ENCODE measurements around the gene RNF43. TPM values are rescaled to one million over a fixed set of nuclear protein-coding genes. Genes with fewer than 3 reads are reported as not detected.

Gene RNF43
- total RNA-seq, 1 experiment from 2014 or later: 0.42 TPM

DNA sequence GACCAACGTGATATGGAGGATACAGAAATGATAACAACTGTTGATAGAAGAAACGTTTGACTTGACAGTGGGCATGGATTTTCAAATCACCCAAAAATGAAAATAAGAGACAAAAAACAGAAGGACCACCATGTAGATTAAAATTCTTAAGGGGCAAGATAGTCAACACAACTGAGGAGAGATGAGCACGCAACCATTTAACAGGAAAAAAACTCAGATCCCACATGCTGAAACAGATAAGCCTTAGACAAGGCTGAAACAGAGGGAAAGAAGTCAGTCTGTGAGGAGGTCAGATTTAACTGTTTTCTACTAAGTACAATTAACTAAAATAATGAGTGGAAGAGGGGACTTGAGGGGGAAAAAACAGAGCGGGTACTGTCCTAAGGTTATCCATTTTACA is 21.2 kb downstream of the RNF43 start:
- no peak overlapping the region for H4K91ac ChIP-seq (ENCODE audit: insufficient read length, low read depth, low read length)
- DNase-seq: no peak

More for the DNA sequence above, 21.2 kb downstream of the RNF43 start:
- Mint-ChIP-seq H3K4me3 (no peak overlapping the region), H3K27me3 (ENCODE audit: low read depth) (peaks cover 80% of the 10 kb centered on the region), H3K9me3 (no peaks in the 10 kb centered on the region), H3K4me1 (peaks cover 13 to 18% of the 10 kb centered on the region in 2 experiments), H3K27ac (no peak overlapping the region), H3K36me3 (ENCODE audit: insufficient read depth in 1 of 3, low read depth in 3 of 3) (no peaks in the 10 kb centered on the region)
- WGBS (ENCODE audit: extremely low coverage, insufficient read length, low lambda C conversion rate): no CpG with 5 or more reads among the region's 4 CpGs
- H3K14ac ChIP-seq (ENCODE audit: insufficient read depth, low read length): no peak overlapping the region
- no peak overlapping the region for H2AFZ ChIP-seq (ENCODE audit: low read length)
- no peak overlapping the region for H3K27ac ChIP-seq (ENCODE audit: insufficient read length, low read depth, low read length)
- peaks cover 25% of the 10 kb centered on the region for H3K27me3 ChIP-seq (ENCODE audit: insufficient read depth, low read length)
- H3T11ph ChIP-seq (ENCODE audit: low read length): no peak overlapping the region
- no peak overlapping the region for H2BK20ac ChIP-seq (ENCODE audit: low read depth, low read length, poor library complexity, severe bottlenecking)
- H4K5ac ChIP-seq (ENCODE audit: insufficient read length, low read depth, low read length): no peak overlapping the region
- H3K79me1 ChIP-seq (ENCODE audit: insufficient read depth, low read depth, low read length, poor library complexity, severe bottlenecking): no peaks in the 10 kb centered on the region
- H4K8ac ChIP-seq (replicated peaks; ENCODE audit: insufficient read length, low read depth, low read length): no peak overlapping the region
- H2BK5ac ChIP-seq (ENCODE audit: insufficient read length, low read length): no peak overlapping the region
- H3K18ac ChIP-seq (ENCODE audit: insufficient read length, low read depth, low read length): no peak overlapping the region
- no peak overlapping the region for H3K23ac ChIP-seq (ENCODE audit: insufficient read length, low read depth, low read length)
- no peak overlapping the region for H3K4ac ChIP-seq (ENCODE audit: low read depth, low read length)
- no peak overlapping the region for H2BK12ac ChIP-seq (ENCODE audit: insufficient read length, low read depth, low read length)
- H4K20me1 ChIP-seq (ENCODE audit: control insufficient read depth, insufficient read depth, insufficient read length): no peaks in the 10 kb centered on the region
- H3K4me1 ChIP-seq (ENCODE audit: insufficient read depth, low read length): peaks cover 3% of the 10 kb centered on the region; the same call in 1 of the 2 replicates
- TF ChIP-seq, protein P1, sequence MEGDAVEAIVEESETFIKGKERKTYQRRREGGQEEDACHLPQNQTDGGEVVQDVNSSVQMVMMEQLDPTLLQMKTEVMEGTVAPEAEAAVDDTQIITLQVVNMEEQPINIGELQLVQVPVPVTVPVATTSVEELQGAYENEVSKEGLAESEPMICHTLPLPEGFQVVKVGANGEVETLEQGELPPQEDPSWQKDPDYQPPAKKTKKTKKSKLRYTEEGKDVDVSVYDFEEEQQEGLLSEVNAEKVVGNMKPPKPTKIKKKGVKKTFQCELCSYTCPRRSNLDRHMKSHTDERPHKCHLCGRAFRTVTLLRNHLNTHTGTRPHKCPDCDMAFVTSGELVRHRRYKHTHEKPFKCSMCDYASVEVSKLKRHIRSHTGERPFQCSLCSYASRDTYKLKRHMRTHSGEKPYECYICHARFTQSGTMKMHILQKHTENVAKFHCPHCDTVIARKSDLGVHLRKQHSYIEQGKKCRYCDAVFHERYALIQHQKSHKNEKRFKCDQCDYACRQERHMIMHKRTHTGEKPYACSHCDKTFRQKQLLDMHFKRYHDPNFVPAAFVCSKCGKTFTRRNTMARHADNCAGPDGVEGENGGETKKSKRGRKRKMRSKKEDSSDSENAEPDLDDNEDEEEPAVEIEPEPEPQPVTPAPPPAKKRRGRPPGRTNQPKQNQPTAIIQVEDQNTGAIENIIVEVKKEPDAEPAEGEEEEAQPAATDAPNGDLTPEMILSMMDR (conservative IDR thresholded peaks at IDR 0.05): no peak
- H3K9ac ChIP-seq (ENCODE audit: extremely low read depth, insufficient read length, low read length): no peak overlapping the region
- H3K23me2 ChIP-seq (ENCODE audit: insufficient read length, low read depth, low read length, poor library complexity, severe bottlenecking): no peaks in the 10 kb centered on the region
- H3K9me3 ChIP-seq (ENCODE audit: control insufficient read depth, low read depth, low read length): no peaks in the 10 kb centered on the region
- H3K56ac ChIP-seq (ENCODE audit: insufficient read length, low read depth, low read length): no peak overlapping the region
- no peak overlapping the region for H3K4me2 ChIP-seq (ENCODE audit: insufficient read depth, insufficient read length, low read length)
- H2BK120ac ChIP-seq (ENCODE audit: low read depth, low read length, poor library complexity, severe bottlenecking): no peak overlapping the region
- H2BK15ac ChIP-seq (ENCODE audit: low read depth, low read length): no peak overlapping the region
- no peak overlapping the region for H2AK5ac ChIP-seq (ENCODE audit: insufficient read length, low read length)
- no peaks in the 10 kb centered on the region for H3K79me2 ChIP-seq (ENCODE audit: insufficient read depth, low read length)
